GM13976 (cell line): Measurements from ENCODE around the gene MAMLD1.

Experiments used
- DNase-seq: peaks from one replicate; pipeline ENCODE4 v3.0.0; 2012; ENCODE audit warnings: low spot score
- CTCF ChIP-seq: IDR thresholded peaks from 2 replicates; pipeline ENCODE4 v1.5.1; 2012; ENCODE audit warnings: borderline replicate concordance, mild to moderate bottlenecking; ENCODE audit not compliant: insufficient read depth; ENCODE audit errors: extremely low read depth, missing control alignments, control extremely low read depth
- in situ Hi-C: fragments of 300-500 bp; cut with MboI; formaldehyde crosslinking; loops from one replicate; pipeline ENCODE4 v1.12.0; 2022; ENCODE audit warnings: low sequenced_read_pairs, mixed read lengths, inconsistent platforms; ENCODE audit not compliant: unreplicated experiment

Gene MAMLD1

GRCh38 chrX:150352114-150352513 is 11.0 kb upstream of the MAMLD1 start:
- TF ChIP-seq CTCF, result no peak
- no peak for DNase-seq
- in situ Hi-C loops, result no loop called here

- in situ Hi-C loops, result no loop called here
- DNase-seq, result no peak
These were observed 10.5 kb upstream of the MAMLD1 start for GRCh38 chrX:150352581-150352980.

GRCh38 chrX:150355913-150356312 is 7.2 kb upstream of the MAMLD1 start:
- no peak for TF ChIP-seq CTCF
- in situ Hi-C loops, result no loop called here
- DNase-seq, result no peak

More at GRCh38 chrX:150352581-150352980, 10.5 kb upstream of the MAMLD1 start:
- no peak for TF ChIP-seq CTCF

GRCh38 chrX:150357790-150358189 is 5.3 kb upstream of the MAMLD1 start:
- DNase-seq, result no peak
- in situ Hi-C loops, result no loop called here

GRCh38 chrX:150358651-150359050 is 4.5 kb upstream of the MAMLD1 start:
- DNase-seq, result no peak
- in situ Hi-C loops, result no loop called here
- no peak for TF ChIP-seq CTCF

More at GRCh38 chrX:150357790-150358189, 5.3 kb upstream of the MAMLD1 start:
- TF ChIP-seq CTCF, result no peak

GRCh38 chrX:150360331-150360730 is 2.8 kb upstream of the MAMLD1 start:
- in situ Hi-C loops, result no loop called here

More at GRCh38 chrX:150360331-150360730, 2.8 kb upstream of the MAMLD1 start:
- DNase-seq, result no peak
- TF ChIP-seq CTCF, result no peak
